GM21367 (cell line): Measurements from ENCODE around the gene SSRP1.

Experiments used
- ATAC-seq: cut with Tn5 transposase; IDR thresholded peaks from one replicate; pipeline ENCODE4 v1.9.1; 2021; ENCODE audit not compliant: unreplicated experiment

The SSRP1 gene

DNA sequence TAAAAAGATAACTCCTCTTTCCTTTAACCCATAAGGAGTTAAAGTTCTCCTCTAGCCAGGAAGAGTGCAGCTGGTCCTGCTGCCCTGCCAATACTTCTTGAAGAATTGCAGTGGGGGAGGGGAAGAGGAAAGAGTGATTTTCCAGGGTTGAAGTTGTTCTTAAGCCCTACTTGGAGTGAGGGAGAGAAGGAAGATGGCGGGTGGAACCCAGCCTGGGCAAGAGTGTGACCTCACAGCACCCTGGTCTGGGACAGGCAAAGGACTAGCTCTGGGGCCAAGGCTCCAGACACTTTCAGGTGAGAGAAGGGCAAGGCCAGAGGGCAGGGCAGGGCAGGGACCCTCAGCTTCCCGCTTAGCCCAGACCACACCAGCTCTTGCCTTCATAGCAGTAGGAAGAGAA, 17.5 kb downstream of the SSRP1 start:
- ATAC-seq, result no peak

DNA sequence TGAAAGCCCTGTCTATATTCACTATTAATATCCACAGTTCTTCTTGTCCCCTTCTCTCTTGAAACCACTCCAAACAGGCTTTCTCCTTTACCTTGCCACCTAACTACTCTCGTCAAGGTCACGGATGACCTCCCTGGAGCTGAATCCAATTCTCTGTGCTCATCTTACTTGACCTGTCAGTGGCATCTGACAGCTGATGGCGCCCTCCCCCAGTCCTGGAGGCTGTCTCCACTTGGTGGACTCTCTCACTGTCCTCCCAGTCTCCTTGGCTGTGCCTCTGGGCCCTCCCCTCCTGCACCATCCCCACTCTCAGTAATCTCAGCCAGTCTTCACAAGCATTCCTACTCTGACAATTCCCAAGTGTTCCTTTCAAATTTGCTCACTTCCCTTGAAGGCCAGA, 19.7 kb downstream of the SSRP1 start:
- no peak for ATAC-seq

DNA sequence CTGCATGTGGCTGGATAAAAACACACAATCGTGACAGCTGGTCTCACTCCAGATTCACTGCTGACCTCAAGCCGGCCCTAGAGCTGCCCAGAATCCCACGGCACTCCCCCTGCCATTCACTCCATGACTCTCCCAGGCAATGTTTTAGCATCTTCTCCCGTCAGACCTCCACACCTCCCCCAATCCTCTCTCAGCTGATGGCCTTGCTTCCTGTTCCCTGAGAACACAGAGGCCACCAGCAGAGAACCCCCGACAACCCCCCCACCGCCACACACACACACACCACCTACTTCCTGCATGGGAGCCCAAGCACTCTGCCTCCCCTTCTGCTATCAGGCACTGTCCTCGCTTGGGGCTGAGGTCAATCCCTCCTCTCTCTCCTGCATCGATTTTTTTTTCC, 20.2 kb downstream of the SSRP1 start:
- ATAC-seq, result no peak

DNA sequence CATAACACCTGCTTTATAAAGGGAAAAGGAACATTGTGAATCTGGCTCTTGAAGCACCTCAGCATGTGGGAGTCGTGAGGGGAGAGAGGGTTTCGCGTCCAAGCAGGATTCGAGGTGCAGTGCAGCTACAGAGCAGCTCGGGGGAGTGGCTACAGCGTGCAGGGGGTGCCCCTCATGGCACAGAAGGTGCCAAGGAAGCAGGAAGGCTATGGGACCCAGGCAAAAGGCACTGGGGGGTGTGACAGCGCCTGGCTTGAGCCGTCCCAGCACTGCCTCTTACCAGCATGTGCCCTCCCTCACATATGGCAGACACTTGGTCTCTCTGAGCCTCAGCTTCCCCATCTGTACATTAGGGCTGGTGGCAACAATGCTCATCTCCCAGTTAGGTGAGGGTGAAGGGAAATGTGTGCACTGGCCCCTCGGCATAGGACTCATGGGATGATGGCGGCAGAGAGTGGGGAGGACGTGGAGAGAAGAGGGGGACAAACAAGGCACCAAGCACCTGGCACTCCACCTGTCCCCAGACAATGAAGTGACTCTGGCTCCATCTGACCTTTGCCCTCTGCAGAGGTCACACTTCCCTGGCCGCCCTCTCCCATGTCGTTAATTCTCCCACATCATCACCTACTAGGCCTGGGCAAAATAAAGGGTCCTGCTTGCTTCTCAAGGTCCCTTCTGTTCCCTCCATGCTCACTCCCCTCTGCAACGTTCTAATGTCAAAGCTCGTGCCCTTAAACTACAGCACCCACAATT, 21.3 kb downstream of the SSRP1 start:
- ATAC-seq, result no peak

DNA sequence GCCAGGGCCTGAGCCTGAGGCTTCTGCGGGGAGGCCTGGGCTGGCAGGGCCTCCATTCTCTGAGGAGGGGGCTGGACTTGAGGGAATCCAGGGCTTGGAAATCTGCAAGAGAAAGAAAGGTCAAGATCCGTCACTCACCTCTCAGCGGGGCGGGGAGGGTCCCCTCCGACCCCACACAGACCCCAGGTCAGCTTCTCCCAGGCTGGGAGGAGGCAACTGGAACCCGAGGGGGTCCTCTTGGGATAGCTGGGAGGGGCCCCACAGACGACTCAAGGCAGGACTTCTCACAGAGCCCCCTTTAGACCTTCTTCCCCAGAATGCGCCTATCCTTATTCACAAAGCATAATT, 21.9 kb downstream of the SSRP1 start:
- ATAC-seq, result no peak

DNA sequence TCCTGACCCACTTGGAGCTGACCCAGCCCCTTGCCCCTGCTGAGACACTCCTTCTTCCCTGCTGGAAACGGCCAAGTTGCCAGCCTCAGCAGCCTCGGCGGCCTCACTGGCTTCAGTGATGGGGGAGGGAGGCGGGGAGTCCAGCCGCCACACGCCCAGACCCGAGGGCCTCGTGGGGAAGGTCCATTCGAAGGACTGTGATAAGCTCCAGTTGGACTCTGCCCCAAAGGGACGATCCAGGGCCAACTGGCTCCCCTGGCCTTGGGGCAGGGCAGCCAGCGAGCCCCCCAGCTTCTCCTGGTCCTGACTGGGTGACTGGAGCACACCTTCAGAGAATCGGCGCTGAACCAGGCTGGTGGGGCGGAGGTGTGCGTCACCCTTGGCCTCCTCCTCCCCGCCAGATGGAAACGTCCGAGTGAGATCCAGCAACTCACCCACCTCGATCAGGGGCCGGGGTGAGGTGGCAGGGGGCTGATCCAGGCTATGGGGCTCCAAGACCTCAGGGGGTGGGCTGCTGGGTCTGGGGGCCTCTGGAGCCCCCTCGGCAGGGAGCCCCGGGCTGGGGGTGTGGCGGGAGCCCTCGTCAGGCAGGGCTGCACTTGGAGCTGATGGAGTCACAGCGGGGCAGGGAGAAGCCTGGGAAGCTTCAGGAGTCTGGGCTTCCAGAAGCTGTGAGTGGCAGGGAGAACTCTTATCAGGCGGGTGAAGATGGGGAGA, 22.5 kb downstream of the SSRP1 start:
- no peak for ATAC-seq

DNA sequence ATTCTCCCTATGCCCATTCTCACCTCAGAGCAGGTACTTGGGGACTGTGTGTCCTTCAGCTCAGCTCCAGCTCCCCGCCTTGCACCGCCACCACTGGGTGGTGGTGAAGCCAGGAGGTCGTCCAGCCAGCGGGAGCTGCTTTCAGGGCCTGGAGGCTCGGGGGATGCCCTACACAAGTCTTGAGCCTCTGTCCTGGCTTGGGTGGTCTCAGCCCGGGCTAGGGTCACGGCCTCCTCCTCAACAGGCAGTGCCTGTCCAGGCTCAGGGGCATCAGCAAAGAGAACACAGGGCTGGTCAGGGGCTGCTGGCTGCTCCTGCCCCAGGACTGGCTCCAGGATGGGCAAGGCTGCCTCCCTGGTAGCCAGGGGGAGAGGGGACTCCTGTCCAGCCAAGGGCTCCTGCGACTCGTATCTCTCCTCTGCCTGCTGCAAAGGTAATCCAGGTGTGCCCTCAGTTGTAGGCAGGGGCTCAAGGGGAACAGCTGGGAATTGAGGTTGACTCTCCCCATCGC, 23.1 kb downstream of the SSRP1 start:
- ATAC-seq, result no peak

DNA sequence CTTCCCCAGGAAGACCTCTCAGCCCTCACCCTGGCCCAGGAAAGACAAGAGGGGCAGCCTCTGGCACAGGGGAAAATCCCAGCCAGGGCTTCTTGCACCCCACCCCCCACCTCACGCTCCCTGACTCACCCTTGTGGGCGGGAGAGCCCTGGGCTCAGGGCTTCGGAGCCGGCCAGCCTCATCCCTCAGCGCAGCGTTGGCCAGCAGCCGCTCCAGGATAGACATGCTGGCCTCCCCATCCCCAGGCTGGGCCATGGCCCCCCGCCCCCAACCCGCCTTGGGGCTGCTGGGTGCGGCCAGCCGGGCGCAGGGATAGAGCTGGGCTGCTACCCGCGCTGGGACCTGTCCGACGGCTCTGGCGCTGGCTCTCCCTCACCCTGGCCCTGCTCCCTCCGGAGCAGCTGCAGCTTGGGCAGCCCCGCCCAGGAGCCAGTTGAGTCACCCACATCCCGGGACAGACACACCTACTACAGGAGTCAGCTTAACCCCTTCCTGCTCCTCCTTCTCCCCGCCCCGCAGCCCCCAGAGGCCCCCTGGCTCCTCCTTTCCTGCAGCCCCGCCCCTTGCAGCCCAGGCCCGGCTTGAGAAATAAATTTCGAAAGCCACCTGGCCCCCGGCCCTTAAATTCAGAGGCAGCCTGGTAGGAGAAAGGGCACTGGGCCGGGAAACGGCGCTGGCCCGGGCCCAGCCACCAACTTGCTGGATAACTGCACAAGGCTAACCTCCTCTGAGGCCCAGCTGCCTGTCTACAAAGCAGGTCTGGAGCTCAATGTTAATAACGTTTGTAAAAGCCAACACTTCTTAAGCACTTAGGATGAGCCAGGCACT, 24.4 kb downstream of the SSRP1 start:
- peak; percentile 99 for ATAC-seq

DNA sequence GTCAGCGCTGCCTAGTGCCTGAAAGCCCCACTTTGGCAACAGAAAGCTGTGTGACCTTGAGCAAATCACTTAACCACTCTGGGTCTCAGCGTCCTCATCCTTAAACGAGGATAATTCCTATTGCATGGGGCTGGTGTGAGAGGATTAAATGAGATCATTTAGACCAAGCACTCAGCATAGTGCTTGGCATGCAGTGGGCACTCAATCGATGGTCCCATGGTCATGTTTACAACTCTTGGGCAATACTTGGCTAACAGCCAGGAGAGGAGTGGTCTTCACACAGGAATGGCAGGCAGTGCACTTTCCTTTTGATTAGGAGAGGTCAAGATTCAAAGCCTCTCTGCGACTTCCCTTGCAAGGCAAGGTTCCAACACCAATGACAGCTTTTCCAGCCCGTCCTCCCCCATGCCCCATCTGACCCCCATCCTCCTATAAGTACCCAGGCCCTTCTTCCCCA, 25.0 kb downstream of the SSRP1 start:
- ATAC-seq, result no peak

DNA sequence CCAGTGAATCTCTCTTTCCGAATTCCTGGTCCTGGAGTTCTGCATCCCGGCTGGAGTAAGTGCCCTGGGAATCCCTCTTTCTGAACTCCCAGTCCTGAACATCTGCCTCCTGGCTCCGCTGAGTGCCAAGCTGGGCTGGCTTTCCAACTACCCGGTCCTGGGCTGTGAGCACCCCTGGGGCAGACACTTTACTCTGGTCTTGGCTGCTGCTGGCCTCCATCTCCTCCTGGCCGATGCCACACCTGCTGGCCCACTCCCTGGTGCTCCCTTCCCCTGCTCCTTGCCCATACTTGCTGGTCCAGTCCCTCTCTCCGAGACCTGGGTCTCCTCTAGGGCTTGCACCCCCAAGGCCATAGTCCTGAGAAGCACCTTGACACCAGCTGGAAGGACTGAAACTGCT, 25.6 kb downstream of the SSRP1 start:
- ATAC-seq, result no peak

DNA sequence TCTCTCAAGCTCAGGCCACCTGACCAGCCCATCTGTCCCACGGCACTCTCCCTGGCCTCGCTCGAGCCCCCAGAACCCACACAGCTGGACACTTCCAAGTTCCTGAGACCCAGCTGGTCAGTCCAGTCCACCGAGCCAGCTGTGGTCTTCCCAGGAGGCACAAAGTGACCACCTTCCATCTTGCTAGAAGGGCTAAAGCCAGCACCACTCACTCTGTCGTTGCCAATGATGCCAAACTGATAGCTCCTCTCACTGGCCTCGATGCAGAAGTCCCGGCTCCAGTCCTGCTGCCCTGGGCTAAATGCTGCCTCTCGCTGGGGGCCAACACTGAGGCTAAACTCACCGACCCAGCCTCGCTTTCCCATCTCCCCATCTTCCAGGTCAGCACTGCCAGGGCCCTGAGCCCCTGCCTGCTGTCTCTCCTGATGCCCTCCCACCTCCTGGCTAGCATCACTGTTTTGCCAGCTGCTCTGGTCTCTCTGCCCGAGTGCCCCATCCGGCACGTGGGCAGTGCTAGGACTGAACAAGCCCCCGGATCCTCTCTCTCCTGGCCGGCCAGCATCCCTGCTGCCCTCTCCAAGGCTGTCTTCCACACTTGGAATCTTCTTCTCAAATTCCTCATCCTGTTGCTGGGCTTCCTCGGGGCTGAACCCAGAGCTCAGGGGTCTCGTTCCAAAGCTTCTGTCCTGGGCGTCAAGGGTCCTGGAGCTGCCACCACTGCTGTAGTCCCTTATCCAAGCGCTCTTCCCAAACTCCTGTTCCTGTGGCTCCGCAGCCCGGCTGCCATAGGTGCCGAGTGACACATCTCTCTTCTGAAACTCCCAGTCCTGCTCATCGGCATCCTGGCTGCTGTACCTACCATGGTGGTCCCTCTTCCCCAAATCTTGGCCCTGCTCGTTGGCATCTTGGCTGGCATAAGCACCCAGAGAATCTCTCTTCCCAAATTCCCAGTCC, 26.3 kb downstream of the SSRP1 start:
- no peak for ATAC-seq

DNA sequence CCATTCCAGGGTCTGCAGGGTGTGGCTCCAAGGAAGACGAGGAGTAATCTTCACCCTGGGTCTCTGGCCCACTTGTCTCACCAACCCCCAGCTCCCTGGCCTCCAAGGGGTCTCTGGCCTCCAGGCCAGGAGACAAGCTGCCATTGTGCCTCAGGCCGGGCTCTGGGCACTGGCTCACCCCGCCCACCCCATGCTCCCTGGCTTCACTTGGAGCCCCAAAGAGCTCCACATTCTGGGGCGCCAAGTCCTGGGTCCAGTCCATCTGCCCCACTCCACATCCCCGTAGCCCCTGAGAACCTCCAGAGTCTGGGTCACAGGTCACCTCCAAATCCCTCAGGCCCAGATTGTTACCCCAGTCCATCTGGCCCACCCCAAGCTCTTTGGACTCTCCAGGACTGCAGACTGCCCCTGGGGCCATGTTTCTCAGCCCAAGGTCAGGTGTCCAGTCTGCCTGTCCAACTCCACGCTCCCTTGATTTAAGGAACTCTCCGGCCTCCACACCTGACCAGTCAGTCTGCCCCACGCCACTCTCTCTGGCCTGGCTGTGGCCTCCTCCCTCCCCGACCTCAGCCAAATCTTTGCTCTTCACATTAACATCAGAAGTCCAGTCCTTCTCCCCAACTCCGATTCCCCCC, 27.1 kb downstream of the SSRP1 start:
- ATAC-seq, result no peak

DNA sequence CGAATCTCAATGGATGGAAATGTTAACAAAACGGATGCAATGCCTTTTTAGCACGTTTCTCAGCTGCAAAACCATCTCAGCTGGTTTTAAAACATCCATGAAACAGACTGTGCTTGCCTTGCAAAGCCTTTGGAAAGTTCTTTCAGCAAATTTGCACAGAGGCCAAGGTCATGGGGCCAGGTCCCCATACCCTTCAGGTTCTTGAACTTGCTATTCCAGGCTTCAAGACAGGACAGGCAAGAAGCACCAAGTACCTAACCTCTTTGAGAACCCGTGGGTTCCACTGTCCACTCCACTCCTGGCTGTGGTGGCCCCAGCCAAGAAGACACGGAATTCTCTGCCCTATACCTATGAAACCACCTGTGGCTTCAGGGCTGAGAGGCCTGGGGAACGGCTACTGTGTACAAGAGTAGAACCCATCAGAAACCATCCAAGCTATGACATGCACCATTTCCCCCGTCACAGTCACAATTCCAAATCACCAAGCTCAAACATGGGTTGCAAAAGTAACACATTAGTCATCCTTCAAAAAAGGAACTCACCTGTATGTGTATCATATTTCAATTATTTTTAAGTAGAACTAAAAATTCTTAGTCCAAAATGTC, 27.9 kb downstream of the SSRP1 start:
- ATAC-seq, result no peak

DNA sequence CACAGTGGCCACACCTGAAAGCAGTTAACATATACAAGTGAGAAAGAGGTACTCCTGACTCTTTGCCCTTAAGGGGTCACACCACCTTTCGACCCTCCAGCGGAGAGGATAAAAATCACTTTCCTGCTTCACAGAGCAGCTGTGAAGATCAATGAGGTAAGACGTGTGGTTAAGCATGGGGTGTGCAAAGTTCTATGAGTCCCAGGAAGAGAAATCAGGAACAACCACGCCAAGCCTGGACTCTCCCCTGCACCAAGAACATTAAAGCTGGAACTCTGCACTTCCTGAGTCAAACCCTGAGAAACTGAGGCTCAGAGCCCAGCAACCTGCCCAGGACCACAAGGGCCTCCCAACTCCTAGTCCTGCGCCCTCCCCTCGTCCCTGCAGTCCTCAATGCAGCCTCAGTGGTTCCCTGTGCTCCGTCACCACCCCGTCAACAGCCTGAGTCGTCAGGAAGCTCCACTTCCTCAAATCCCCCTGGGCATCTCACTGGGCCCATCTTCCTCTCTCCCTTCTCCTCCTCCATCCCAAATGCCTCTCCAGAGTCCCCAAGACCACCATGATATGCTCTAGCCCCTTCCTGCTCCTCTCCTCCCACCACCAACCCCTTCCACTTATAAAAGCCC, 28.6 kb downstream of the SSRP1 start:
- no peak for ATAC-seq

DNA sequence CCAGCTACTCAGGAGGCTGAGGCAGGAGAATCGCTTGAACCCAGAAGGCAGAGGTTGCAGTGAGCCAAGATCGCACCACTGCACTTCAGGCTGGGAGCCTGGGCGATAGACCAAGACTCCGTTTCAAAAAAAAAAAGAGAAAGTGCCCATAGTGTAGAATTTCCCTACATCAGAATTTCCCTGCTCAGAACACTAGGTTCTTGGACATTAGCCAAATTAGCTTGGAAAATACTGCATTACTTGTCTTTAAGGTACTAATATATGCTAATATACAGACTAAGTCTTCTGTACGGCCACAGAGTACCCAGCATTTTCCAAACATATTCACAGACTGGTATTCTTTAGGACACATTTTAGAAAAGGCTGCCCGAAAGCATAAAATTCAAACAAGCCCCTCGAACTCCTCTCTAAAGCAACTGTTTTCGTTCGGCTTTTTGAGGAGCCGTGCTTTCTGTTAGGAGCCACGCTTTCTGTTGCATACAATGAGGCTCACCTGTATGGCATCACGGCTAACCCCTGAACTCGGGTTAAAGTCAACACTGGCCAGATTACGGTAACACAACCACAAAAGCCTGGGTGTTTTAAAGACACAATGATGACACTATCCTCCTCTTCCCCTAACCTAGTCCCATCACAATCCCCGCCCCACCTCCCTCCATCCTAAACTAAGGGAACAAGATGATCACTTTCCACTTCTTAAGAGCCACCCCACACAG, 29.4 kb downstream of the SSRP1 start:
- no peak for ATAC-seq

DNA sequence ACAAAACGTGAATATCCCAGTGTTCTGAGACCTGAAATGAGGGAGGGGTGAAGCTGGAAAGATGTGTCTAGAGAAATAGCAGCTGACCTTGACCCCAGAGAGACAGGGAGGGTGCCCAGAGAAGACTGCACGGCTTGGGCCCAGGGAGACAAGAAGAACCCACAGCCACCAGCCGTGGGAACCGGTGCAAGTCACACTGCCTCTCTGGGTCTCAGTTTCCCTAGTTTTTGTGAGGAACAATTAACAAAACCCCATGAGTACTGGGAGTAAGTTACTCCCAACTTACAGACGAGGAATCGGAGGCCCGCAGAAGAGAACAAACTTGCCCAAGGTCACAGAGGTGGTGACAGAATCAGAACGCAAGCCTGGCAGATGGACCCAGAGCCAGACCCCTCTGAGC, 30.2 kb downstream of the SSRP1 start:
- ATAC-seq, result no peak

DNA sequence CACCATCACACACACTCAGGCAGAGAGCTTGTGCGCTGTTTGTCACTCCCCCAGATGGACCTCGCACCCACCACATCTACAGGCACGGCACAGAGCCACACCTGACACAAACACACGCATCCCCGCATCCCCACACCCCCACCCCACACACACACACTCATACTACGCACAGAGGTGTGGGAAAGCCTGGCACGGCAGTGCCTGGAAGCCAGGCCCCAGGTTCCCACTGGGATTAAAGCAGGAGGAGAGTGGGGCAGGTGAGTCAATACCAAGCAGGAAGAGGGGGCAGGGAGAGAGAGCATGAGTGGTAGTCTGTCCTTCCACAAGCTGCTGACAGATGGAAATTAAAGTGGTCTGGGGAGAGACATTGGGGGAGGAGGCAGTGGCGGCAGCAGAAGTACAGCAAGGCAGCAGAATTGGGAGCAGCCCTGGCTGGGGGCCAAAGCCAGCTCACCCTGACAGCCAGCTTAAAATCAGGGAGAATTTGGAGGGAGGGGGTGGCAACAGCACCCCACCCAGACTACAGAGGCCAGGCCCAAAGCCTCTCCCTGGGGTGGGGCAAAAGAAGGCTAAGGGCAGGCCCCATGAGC, 31.6 kb downstream of the SSRP1 start:
- ATAC-seq, result no peak
